Neural cell (in vitro differentiated cells): Measurements from ENCODE around the gene IPO5.

Experiments
- CTCF ChIP-seq: fragments of 450-650 bp; IDR thresholded peaks from 2 replicates; pipeline ENCODE4 v1.5.1; 2014; ENCODE audit warnings: antibody characterized with exemption, mild to moderate bottlenecking, moderate library complexity; ENCODE audit not compliant: poor library complexity, severe bottlenecking
- EZH2 ChIP-seq: fragments of 200-600, 300-800 bp; shearing (Covaris generic), sonication (generic); IDR thresholded peaks from 2 replicates; pipeline ENCODE4 v1.6.1; 2014; ENCODE audit warnings: antibody characterized with exemption, low read length, borderline replicate concordance, mild to moderate bottlenecking; ENCODE audit not compliant: insufficient read depth, poor library complexity, severe bottlenecking
- POLR2AphosphoS5 ChIP-seq: IDR thresholded peaks from 2 replicates; pipeline ENCODE4 v1.6.1; 2012
- RAD21 ChIP-seq: fragments of 450-650 bp; conservative IDR thresholded peaks from 2 replicates; pipeline ENCODE4 v1.6.1; 2014; ENCODE audit warnings: antibody characterized with exemption, mild to moderate bottlenecking, moderate library complexity
- TAF1 ChIP-seq: IDR thresholded peaks from 2 replicates; pipeline ENCODE4 v1.6.1; 2012; ENCODE audit warnings: low read depth

GRCh38 chr13:97971519-97971918 lies 18.0 kb downstream of the IPO5 start:
- TF ChIP-seq CTCF (no peak), RAD21 (no peak), EZH2 (no peak), POLR2AphosphoS5 (no peak), TAF1 (no peak)
